ENCODE measurements around the gene ABRACL. TPM values are rescaled to one million over a fixed set of nuclear protein-coding genes. Genes with fewer than 3 reads are reported as not detected.

Gene ABRACL
- total and polyA plus RNA-seq, 9 of the 15 experiments (the other 6 are each of a cell fraction or from before 2014, with no cell fraction given): 1.1 to 5.2 (median 1.9) TPM

- Histone ChIP-seq H3K9me1 (ENCODE audit: control insufficient read depth, insufficient read depth, low read length) (no peaks in the 10 kb centered on the region), H4K20me1 (replicated peaks; ENCODE audit: control insufficient read depth, insufficient read depth, low read length) (no peaks in the 10 kb centered on the region), H3K4me1 (replicated peaks in 1 of 2; ENCODE audit: control insufficient read depth in 2 of 2, insufficient read depth in 2 of 2, low read length in 2 of 2) (no peaks in the 10 kb centered on the region), H3K27me3 (ENCODE audit: control insufficient read depth in 2 of 2, insufficient read depth in 2 of 2, low read length in 2 of 2) (peaks cover 10 to 16% of the 10 kb centered on the region in 2 experiments; a peak in 3 of 5 replicates), H3K4me3 (no peak overlapping the region), H3K27ac (ENCODE audit: extremely low read depth, low read depth, low read length) (no peak overlapping the region), H2AFZ (ENCODE audit: low read depth, low read length) (no peak overlapping the region), H3K4me2 (ENCODE audit: insufficient read depth, low read length) (no peak overlapping the region), H3K79me2 (ENCODE audit: control insufficient read depth, insufficient read depth, low read length) (no peaks in the 10 kb centered on the region), H3K9me3 (replicated peaks; ENCODE audit: control insufficient read depth, insufficient read depth, low read depth, low read length) (no peaks in the 10 kb centered on the region), H3K9ac (ENCODE audit: insufficient read depth in 1 of 2, low read depth in 2 of 2, low read length in 2 of 2) (no peak overlapping the region), H3K36me3 (ENCODE audit: control insufficient read depth, insufficient read depth, low read length) (no peaks in the 10 kb centered on the region)
- ATAC-seq (no peak), FAIRE-seq (no peak), DNase-seq (ENCODE audit: extremely low read depth in 1 of 4, low spot score in 3 of 4) (no peak)
- intact Hi-C loops (cut with micrococcal nuclease): no loop called here
- in situ Hi-C loops (cut with MboI): no loop called here
- no TSS peak for BruUV-seq (replicated peaks)
- CTCF ChIA-PET (ENCODE audit: low intra/inter-chr PET ratio): no interaction called here
- POLR2A ChIA-PET: no interaction called here
- no peak for TF ChIP-seq GABPB2 (CRISPR knock-in tag; conservative IDR thresholded peaks at IDR 0.05)
- TF ChIP-seq SFPQ (IDR thresholded peaks at IDR 0.05; ENCODE audit: low read depth, low read length): no peak
- no peak for TF ChIP-seq RBBP5 (IDR thresholded peaks at IDR 0.05; ENCODE audit: borderline replicate concordance, insufficient read depth, low read length, poor library complexity, severe bottlenecking)
- no peak for TF ChIP-seq CBFA2T3 (IDR thresholded peaks at IDR 0.05)
- WGBS (ENCODE audit: insufficient coverage, low coverage, missing lambda C conversion rate): 1% methylated on average over 7 of the region's 7 CpGs
Measured at GRCh38 chr6:139064981-139065665, 36.6 kb downstream of the ABRACL start.

Data from K562 (cell line).